ENCODE results near the gene NAXE.
"Not testable (repeated sequence)": the region's sequence is repeated elsewhere in the genome, so short reads cannot be mapped to it uniquely, and the experiment has no call there.

Gene NAXE

GRCh38 chr1:156624814-156625435 is 33.3 kb downstream of the NAXE start:
- DNase-seq = no peak

- peak; percentile 71 for DNase-seq
Measured at GRCh38 chr1:156625436-156626078, 34.0 kb downstream of the NAXE start.

DNA sequence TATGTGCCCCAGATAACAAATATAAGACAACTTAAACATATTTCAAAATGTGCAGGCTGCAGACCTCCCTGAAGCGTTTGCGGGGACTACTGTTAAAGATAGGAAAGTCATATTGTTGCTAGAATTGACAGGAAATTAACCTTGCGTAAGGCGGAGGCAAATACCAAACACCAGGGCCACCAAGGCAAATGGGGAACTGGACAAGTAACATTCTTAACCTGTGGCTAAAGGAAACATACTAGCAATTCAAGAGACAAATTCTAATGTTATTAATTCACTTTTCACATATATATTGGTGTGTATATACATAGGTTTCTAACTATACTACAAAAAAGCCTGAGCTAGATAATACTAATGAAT is 34.5 kb downstream of the NAXE start:
- DNase-seq = no peak

DNA sequence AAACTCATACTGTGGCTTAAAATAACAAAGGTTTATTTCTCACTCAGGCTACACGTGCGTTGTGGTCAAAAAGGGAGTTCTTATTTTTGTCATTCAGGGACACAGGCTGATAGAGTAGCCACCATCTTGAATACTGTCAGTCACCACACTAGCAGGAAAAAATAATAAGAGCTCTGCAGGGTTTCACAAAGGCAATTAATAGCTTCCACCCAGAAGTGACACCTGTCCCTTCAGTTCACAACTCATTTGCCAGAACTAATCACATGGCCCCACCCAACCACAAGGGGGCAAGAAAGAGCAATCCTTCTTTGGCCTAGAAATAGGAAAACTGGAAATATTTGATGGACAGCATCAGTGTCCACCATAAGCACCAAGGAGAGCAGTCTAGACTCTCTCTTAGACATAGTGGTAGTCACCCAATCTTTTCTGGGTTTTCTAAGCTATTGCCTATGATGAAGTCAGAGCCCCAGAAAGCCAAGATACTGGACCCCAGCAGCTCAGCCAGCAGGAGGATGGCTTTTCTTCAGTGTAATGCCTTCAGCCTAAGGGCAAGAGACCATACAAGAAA is 35.8 kb downstream of the NAXE start:
- DNase-seq = no peak

- DNase-seq = no peak
Measured at GRCh38 chr1:156629823-156630449, 38.4 kb downstream of the NAXE start.

DNA sequence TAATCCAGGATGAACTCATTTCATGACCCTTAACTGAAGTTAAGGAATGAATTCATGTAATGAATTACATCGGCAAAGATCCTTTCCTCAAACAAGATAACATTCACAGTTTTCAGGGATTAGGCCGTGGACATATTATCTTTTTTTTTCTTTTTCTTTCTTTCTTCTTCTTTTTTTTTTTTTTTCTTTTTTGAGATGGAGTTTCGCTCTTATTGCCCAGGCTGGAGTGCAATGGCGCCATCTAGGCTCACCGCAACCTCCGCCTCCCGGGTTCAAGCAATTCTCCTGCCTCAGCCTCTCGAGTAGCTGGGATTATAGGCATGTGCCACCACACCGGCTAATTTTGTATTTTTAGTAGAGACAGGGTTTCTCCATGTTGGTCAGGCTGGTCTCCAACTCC is 39.6 kb downstream of the NAXE start:
- not testable (repeated sequence) for DNase-seq

DNA sequence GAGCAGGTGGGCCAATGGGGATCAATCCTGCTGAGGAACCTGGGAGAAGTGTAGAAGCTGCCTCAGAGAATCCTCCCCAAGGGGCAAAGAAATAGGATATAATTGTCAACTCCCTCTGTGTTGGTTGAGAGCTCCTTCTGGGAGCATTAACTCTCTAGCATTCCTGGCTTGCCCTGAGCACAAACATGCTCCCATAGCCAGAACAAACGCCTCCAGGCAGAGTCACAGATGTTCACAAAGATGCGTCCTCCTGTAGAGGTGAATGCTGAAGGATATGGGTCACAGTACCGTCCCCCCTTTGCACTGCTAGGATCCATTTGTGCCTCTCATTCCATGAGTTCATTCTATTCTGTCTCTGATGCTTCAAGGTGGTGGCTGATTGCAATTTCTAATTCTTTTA is 40.8 kb downstream of the NAXE start:
- DNase-seq = no peak

GRCh38 chr1:156638189-156638985 is 46.8 kb downstream of the NAXE start:
- DNase-seq = no peak

GRCh38 chr1:156639601-156640101 is 48.1 kb downstream of the NAXE start:
- DNase-seq = no peak

- DNase-seq = no peak
Measured at GRCh38 chr1:156640842-156641706, 49.5 kb downstream of the NAXE start.

DNA sequence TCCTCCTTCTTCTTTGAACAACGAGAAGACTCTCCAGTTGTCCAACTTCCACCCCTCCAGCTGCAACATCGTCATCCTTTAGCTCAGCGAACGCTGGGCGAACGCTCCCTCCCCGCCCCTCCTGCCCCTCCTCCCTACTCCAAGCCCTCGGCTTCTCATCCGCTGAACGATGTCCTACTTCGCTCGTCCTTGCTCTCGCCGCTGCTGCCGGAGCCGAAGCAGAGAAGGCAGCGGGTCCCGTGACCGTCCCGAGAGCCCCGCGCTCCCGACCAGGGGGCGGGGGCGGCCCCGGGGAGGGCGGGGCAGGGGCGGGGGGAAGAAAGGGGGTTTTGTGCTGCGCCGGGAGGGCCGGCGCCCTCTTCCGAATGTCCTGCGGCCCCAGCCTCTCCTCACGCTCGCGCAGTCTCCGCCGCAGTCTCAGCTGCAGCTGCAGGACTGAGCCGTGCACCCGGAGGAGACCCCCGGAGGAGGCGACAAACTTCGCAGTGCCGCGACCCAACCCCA is 50.2 kb downstream of the NAXE start, which contains the start of gene BCAN:
Gene BCAN (plus strand): TSS at position 357 of the 504 bp plus-strand sequence. CDS start 3,938 bp downstream, outside the sequence.
- no peak for DNase-seq

GRCh38 chr1:156642265-156643048 is 50.9 kb downstream of the NAXE start:
- no peak for DNase-seq

GRCh38 chr1:156643049-156643777 is 51.6 kb downstream of the NAXE start:
- no peak for DNase-seq

DNA sequence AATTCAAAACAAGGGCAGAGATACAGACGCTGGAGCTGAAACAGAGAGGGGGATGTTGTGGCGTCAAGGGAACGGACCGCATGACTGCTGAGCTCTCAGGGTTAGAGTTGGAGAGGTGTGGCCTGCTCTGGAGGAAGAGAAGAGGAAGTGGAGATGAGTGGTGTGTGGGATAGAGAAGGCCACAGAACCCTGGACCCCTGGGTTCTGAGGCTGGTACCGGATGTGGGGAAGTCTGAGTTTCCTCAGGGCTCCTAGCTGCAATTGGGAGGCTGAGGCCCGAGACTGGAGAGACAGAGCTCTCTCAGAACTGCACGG is 52.2 kb downstream of the NAXE start:
- no peak for DNase-seq
